ENCODE measurements around the gene RHOJ.

DNA sequence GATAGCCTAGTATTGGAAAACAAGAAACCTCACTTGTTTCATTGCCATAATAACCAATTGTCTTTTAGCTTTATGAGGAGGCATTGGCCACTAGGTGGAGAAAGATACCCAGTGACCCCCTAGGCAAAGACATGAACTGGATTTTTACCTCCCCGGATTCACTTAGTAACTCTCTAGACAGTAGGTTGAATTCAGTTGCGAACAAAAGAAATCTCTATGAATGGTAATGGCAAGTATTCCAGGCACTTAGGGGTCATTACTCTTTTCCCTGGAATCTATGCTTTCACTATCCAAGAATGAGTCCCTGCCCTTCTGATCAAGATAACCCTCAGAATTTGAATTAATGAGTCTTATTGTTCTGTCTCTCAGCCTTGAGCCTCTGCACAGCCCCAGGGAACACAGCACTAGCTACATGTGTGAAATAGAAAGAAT lies 29.5 kb upstream of the RHOJ start:
- TF ChIP-seq CTCF (conservative IDR thresholded peaks at IDR 0.05; ENCODE audit: low read depth, low read length) (peak; percentile 68), POLR2A (IDR thresholded peaks at IDR 0.05; ENCODE audit: low read depth, low read length) (no peak), RFX5 (IDR thresholded peaks at IDR 0.05; ENCODE audit: low read depth, low read length) (no peak), USF2 (IDR thresholded peaks at IDR 0.05; ENCODE audit: low read depth, low read length) (no peak), RAD21 (IDR thresholded peaks at IDR 0.05; ENCODE audit: low read length) (peak; percentile 74), CEBPB (IDR thresholded peaks at IDR 0.05; ENCODE audit: low read depth, low read length) (no peak), MAZ (IDR thresholded peaks at IDR 0.05; ENCODE audit: borderline replicate concordance, low read depth, low read length) (no peak), SMC3 (IDR thresholded peaks at IDR 0.05; ENCODE audit: low read depth, low read length) (peak; percentile 73), RCOR1 (IDR thresholded peaks at IDR 0.05; ENCODE audit: insufficient replicate concordance, low read length) (no peak)
- TF ChIP-seq, protein P1, sequence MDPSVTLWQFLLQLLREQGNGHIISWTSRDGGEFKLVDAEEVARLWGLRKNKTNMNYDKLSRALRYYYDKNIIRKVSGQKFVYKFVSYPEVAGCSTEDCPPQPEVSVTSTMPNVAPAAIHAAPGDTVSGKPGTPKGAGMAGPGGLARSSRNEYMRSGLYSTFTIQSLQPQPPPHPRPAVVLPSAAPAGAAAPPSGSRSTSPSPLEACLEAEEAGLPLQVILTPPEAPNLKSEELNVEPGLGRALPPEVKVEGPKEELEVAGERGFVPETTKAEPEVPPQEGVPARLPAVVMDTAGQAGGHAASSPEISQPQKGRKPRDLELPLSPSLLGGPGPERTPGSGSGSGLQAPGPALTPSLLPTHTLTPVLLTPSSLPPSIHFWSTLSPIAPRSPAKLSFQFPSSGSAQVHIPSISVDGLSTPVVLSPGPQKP (IDR thresholded peaks at IDR 0.05; ENCODE audit: borderline replicate concordance, low read depth, low read length) = no peak

Measured in IMR-90 (cell line).